Transverse colon (tissue), 4 donors: ENCODE measurements around the gene DMC1.

Experiments used
- CTCF ChIP-seq, 5 experiments: fragments of 200-600 bp in 3 of 5; fragments of 450-650 bp in 2 of 5; sonication (generic) in 3 of 5; IDR thresholded peaks; 1 replicate in 2 of 5; 2 replicates in 3 of 5; pipeline ENCODE4 v1.5.1; 2016 to 2017; ENCODE audit warnings: antibody characterized with exemption in 5 of 5, inconsistent platforms in 3 of 5, mild to moderate bottlenecking in 2 of 5, moderate library complexity in 1 of 5
- POLR2AphosphoS5 ChIP-seq, 3 donors: sonication (generic); formaldehyde crosslinking; IDR thresholded peaks; one replicate each; pipeline ENCODE4 v1.6.1; 2016; ENCODE audit warnings: antibody characterized with exemption in 3 of 3

- peak in 1 of 3 donors; percentile 28 for TF ChIP-seq POLR2AphosphoS5 (IDR thresholded peaks at IDR 0.05)
- no peak for TF ChIP-seq CTCF (IDR thresholded peaks at IDR 0.05)
Measured at GRCh38 chr22:38481871-38482332, 88.1 kb downstream of the DMC1 start.
